ENCODE data around the gene PLEKHM3. TPM values are rescaled to one million over a fixed set of nuclear protein-coding genes. Genes with fewer than 3 reads are reported as not detected.
"Not testable (repeated sequence)": the region's sequence is repeated elsewhere in the genome, so short reads cannot be mapped to it uniquely, and the experiment has no call there.

Gene PLEKHM3
- total and polyA plus RNA-seq, 12 donors = 9.5 to 39.6 (median 21.7) TPM

DNA sequence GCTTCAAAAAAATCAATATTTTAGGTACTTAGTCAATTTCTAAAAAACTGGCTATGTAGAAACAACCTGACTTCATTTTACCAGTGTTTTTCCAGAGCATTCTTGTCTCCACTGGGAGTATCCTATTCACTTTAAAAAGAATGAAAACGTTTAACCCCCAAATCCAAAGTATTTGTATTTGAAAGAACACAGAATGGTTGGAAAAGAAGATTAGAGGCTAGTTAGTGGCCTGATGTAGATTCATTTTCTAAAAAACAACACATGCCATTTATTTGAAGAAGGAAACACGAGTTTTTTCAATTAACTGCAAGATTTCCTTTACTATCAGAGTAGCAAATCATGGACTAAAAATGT lies 74.6 kb downstream of the PLEKHM3 start:
- TF ChIP-seq, protein P1, sequence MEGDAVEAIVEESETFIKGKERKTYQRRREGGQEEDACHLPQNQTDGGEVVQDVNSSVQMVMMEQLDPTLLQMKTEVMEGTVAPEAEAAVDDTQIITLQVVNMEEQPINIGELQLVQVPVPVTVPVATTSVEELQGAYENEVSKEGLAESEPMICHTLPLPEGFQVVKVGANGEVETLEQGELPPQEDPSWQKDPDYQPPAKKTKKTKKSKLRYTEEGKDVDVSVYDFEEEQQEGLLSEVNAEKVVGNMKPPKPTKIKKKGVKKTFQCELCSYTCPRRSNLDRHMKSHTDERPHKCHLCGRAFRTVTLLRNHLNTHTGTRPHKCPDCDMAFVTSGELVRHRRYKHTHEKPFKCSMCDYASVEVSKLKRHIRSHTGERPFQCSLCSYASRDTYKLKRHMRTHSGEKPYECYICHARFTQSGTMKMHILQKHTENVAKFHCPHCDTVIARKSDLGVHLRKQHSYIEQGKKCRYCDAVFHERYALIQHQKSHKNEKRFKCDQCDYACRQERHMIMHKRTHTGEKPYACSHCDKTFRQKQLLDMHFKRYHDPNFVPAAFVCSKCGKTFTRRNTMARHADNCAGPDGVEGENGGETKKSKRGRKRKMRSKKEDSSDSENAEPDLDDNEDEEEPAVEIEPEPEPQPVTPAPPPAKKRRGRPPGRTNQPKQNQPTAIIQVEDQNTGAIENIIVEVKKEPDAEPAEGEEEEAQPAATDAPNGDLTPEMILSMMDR (IDR thresholded peaks at IDR 0.05) = no peak
- no peak for TF ChIP-seq POLR2A (IDR thresholded peaks at IDR 0.05)

DNA sequence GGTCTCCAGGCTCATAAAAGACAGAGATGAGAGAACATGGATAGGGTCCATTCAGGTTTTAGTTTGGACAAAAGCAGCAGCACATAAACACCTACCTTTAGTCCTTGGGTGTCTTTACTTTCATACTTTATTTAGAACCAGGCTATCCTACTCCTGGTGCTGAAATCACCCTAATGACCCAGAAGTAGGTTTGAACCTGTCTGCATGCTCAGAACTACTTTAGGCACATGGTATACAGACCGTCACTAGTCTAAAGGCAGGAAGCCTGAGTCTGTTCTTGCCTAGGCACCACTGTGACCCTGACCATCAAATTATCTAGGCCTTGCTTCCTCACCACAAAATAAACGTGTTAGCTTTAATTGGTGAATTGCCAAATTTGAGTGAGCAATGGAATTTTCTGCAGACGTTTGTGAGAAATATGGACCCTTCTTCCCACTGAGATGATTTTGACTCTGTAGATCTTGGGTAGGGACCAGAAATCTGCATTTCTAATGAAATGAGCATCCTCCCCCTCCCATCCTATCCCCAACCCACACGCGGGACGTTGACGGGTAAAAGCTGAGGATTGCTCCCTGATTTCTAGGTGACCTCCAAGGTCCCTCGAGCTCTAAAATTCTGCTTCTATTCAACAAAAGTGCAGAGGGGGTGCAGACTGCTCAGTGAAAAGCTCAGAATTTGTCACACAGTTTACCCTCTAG lies 75.1 kb downstream of the PLEKHM3 start:
- intact Hi-C loops (cut with DNase I) = no loop called here
- Histone ChIP-seq H3K27ac (no peak overlapping the region), H3K9me3 (replicated peaks in 1 of 3) (no peaks in the 10 kb centered on the region), H3K4me1 (replicated peaks in 1 of 2) (peaks cover 7 to 19% of the 10 kb centered on the region in 2 donors), H3K36me3 (replicated peaks in 1 of 2) (no peaks in the 10 kb centered on the region), H3K27me3 (no peaks in the 10 kb centered on the region), H3K4me3 (no peak overlapping the region)
- 31 to 38% (median 36%) methylated on average over 8 of the region's 8 CpGs for WGBS, 4 donors
- TF ChIP-seq, protein P1 (IDR thresholded peaks at IDR 0.05) = no peak
- no peak for TF ChIP-seq POLR2A (IDR thresholded peaks at IDR 0.05)
- no peak for DNase-seq

More for the DNA sequence above, 74.6 kb downstream of the PLEKHM3 start:
- Histone ChIP-seq H3K27ac (no peak overlapping the region), H3K4me1 (replicated peaks in 1 of 2) (peaks cover 7 to 19% of the 10 kb centered on the region in 2 donors), H3K9me3 (replicated peaks in 1 of 3) (no peaks in the 10 kb centered on the region), H3K27me3 (no peaks in the 10 kb centered on the region), H3K36me3 (replicated peaks in 1 of 2) (no peaks in the 10 kb centered on the region), H3K4me3 (no peak overlapping the region)
- no peak for DNase-seq
- 68 to 73% (median 71%) methylated on average over 2 of the region's 2 CpGs for WGBS, 4 donors
- intact Hi-C loops (cut with DNase I) = no loop called here

DNA sequence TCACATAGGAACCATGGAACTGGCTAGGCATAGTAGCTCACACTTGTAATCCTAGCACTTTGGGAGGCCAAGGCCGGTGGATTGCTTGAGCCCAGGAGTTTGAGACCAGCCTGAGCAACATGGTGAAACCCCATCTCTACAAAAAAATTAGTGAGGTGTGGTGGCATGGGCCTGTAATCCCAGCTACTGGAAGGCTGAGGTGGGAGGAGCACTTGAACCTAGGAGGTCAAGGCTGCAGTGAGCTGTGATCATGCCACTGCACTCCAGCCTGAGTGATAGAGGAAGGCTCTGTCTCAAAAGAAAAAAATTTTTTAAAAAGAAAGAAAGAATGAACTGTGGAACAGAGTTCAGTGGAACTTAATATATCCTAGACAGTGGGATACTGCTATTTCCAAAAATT lies 76.1 kb downstream of the PLEKHM3 start:
- H3K27ac ChIP-seq; intact Hi-C loops (cut with DNase I); H3K27me3 ChIP-seq; DNase-seq; H3K4me3 ChIP-seq; H3K36me3 ChIP-seq (replicated peaks in 1 of 2); H3K9me3 ChIP-seq (replicated peaks in 1 of 3): not testable (repeated sequence)
- WGBS, 4 donors = 95 to 100% (median 98%) methylated on average over 1 of the region's 1 CpG
- peaks cover 7 to 19% of the 10 kb centered on the region in 2 donors for H3K4me1 ChIP-seq (replicated peaks in 1 of 2)

DNA sequence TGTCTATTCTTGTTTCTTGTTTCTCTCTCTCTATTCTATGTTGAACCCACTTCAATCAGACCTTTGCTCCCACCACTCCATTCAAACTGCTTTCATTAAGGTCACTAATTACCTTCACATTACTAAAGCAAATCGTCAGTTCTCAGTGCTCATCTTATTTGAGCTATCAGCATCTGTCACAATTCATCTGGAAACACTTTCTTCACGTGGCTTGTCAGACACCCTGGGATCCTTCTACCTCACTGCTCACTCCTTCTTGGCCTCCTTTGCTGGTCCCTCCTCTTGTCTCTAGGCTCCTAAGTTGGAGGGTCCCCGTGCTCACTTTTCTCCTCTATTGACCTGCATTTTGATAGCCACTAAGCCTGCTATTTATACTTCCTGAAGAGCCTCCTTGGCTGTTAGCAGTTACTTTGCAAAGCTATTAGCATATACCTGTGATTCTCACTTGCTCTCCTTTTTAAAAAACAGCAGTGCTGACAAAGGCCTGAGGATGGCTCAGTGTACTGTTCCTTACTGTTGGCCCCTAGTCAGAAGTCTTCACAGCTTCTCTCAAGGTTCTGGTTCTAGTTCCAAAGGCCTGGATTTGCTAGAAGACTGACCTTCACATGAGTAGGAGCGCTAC lies 80.2 kb downstream of the PLEKHM3 start:
- DNase-seq = no peak
- no peak for TF ChIP-seq POLR2A (IDR thresholded peaks at IDR 0.05)
- TF ChIP-seq, protein P1 (IDR thresholded peaks at IDR 0.05) = no peak
- H3K27ac ChIP-seq = no peak overlapping the region
- no peaks in the 10 kb centered on the region for H3K9me3 ChIP-seq (replicated peaks in 1 of 3)
- peaks cover 1 to 11% of the 10 kb centered on the region in 2 donors for H3K4me1 ChIP-seq (replicated peaks in 1 of 2)
- no peaks in the 10 kb centered on the region for H3K36me3 ChIP-seq (replicated peaks in 1 of 2)
- no peak overlapping the region for H3K4me3 ChIP-seq
- no peaks in the 10 kb centered on the region for H3K27me3 ChIP-seq
- 65 to 84% (median 78%) methylated on average over 4 of the region's 4 CpGs for WGBS, 4 donors
- intact Hi-C loops (cut with DNase I) = no loop called here

DNA sequence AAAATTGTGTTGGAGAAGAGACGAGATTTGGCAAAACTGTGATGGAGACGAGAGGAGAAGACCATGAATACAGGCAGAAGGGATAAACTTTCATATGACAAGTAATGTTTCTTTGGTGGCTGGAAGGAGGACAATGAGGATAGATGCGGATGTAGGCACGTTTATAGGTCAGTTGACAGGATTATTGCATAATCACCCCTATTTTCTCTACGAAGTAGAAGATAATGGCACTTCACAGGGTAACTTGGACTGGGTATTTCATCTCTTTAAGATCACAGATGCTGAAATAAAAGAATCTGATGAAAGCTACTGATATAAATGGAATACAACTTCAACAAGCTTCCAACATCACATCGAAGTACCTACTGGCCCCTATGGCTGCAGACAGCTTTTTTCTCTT lies 81.0 kb downstream of the PLEKHM3 start:
- no peak for TF ChIP-seq POLR2A (IDR thresholded peaks at IDR 0.05)
- TF ChIP-seq, protein P1 (IDR thresholded peaks at IDR 0.05) = no peak
- peaks cover 0 to 3% of the 10 kb centered on the region in 2 donors for H3K4me1 ChIP-seq (replicated peaks in 1 of 2)
- H3K9me3 ChIP-seq (replicated peaks in 1 of 3) = no peaks in the 10 kb centered on the region
- H3K27ac ChIP-seq = no peak overlapping the region
- no peak for DNase-seq
- H3K4me3 ChIP-seq = no peak overlapping the region
- no peaks in the 10 kb centered on the region for H3K27me3 ChIP-seq
- 83 to 89% (median 85%) methylated on average over 6 of the region's 6 CpGs for WGBS, 4 donors
- H3K36me3 ChIP-seq (replicated peaks in 1 of 2) = no peaks in the 10 kb centered on the region
- intact Hi-C loops (cut with DNase I) = no loop called here

Measured in adrenal gland (tissue), 12 donors.